ENCODE measurements around the gene KRT36.

Gene KRT36

GRCh38 chr17:41475421-41475820, 14.3 kb downstream of the KRT36 start:
- DNase-seq, result no peak

GRCh38 chr17:41474863-41475262, 14.8 kb downstream of the KRT36 start:
- DNase-seq, result no peak

GRCh38 chr17:41468346-41468745, 21.4 kb downstream of the KRT36 start:
- no peak for DNase-seq

GRCh38 chr17:41467561-41467960, 22.1 kb downstream of the KRT36 start:
- no peak for DNase-seq

GRCh38 chr17:41466988-41467387, 22.7 kb downstream of the KRT36 start, which contains the start of gene KRT32:
TSS of gene KRT32 (minus strand) at chr17:41467386. CDS start at chr17:41467325, 61 bp downstream.
- DNase-seq, result no peak

- no peak for DNase-seq
Measured at GRCh38 chr17:41464682-41465081, 25.0 kb downstream of the KRT36 start.

GRCh38 chr17:41464173-41464572, 25.5 kb downstream of the KRT36 start:
- no peak for DNase-seq

- DNase-seq, result no peak
Measured at GRCh38 chr17:41463746-41464145, 26.0 kb downstream of the KRT36 start.

- DNase-seq, result no peak
Measured at GRCh38 chr17:41462705-41463104, 27.0 kb downstream of the KRT36 start.

- DNase-seq, result no peak
Measured at GRCh38 chr17:41457676-41458075, 32.0 kb downstream of the KRT36 start.

- DNase-seq, result no peak
Measured at GRCh38 chr17:41456204-41456603, 33.5 kb downstream of the KRT36 start.

GRCh38 chr17:41455236-41455635, 34.5 kb downstream of the KRT36 start:
- no peak for DNase-seq

- no peak for DNase-seq
Measured at GRCh38 chr17:41453066-41453465, 36.6 kb downstream of the KRT36 start.

- DNase-seq, result no peak
Measured at GRCh38 chr17:41452281-41452680, 37.4 kb downstream of the KRT36 start.

- no peak for DNase-seq
Measured at GRCh38 chr17:41451154-41451728, 38.5 kb downstream of the KRT36 start.

GRCh38 chr17:41449008-41449407, 40.7 kb downstream of the KRT36 start:
- no peak for DNase-seq

GRCh38 chr17:41448506-41448905, 41.2 kb downstream of the KRT36 start:
- DNase-seq, result no peak

GRCh38 chr17:41446806-41447205, 42.9 kb downstream of the KRT36 start:
- DNase-seq, result no peak

GRCh38 chr17:41444640-41445039, 45.1 kb downstream of the KRT36 start:
- DNase-seq, result no peak

GRCh38 chr17:41444186-41444585, 45.5 kb downstream of the KRT36 start:
- DNase-seq, result no peak

- DNase-seq, result no peak
Measured at GRCh38 chr17:41442739-41443138, 47.0 kb downstream of the KRT36 start.

GRCh38 chr17:41440531-41441033, 49.1 kb downstream of the KRT36 start, which contains the start of gene KRT38:
TSS of gene KRT38 (minus strand) at chr17:41440983. CDS start at chr17:41440921, 62 bp downstream.
- no peak for DNase-seq

GRCh38 chr17:41439375-41439774, 50.3 kb downstream of the KRT36 start:
- DNase-seq, result no peak

GRCh38 chr17:41437769-41438168, 51.9 kb downstream of the KRT36 start:
- DNase-seq, result no peak

- no peak for DNase-seq
Measured at GRCh38 chr17:41437254-41437653, 52.5 kb downstream of the KRT36 start.
